HG02642 (cell line): ENCODE results near the gene RRAS2.
"Not testable (repeated sequence)": the region's sequence is repeated elsewhere in the genome, so short reads cannot be mapped to it uniquely, and the experiment has no call there.

Source experiments
- ATAC-seq: cut with Tn5 transposase; IDR thresholded peaks from one replicate; pipeline ENCODE4 v1.9.1; 2021; ENCODE audit warnings: mild to moderate bottlenecking; ENCODE audit not compliant: unreplicated experiment, poor library complexity

Gene RRAS2

GRCh38 chr11:14264966-14265365, 94.0 kb downstream of the RRAS2 start:
- ATAC-seq: no peak

- no peak for ATAC-seq
These were observed 96.6 kb downstream of the RRAS2 start for GRCh38 chr11:14262271-14262846.

GRCh38 chr11:14261066-14261465, 97.9 kb downstream of the RRAS2 start:
- ATAC-seq: no peak

- no peak for ATAC-seq
These were observed 99.1 kb downstream of the RRAS2 start for GRCh38 chr11:14259878-14260277.

GRCh38 chr11:14259186-14259784, 99.7 kb downstream of the RRAS2 start:
- ATAC-seq: no peak

GRCh38 chr11:14258221-14258935, 100.6 kb downstream of the RRAS2 start:
- no peak for ATAC-seq

- ATAC-seq: no peak
These were observed 103.8 kb downstream of the RRAS2 start for GRCh38 chr11:14255238-14255534.

- no peak for ATAC-seq
These were observed 104.3 kb downstream of the RRAS2 start for GRCh38 chr11:14254533-14255237.

- no peak for ATAC-seq
These were observed 105.1 kb downstream of the RRAS2 start for GRCh38 chr11:14253840-14254239.

- ATAC-seq: no peak
These were observed 105.6 kb downstream of the RRAS2 start for GRCh38 chr11:14253421-14253820.

GRCh38 chr11:14252501-14252900, 106.5 kb downstream of the RRAS2 start:
- ATAC-seq: not testable (repeated sequence)

GRCh38 chr11:14251754-14252153, 107.2 kb downstream of the RRAS2 start:
- no peak for ATAC-seq

- ATAC-seq: no peak
These were observed 109.6 kb downstream of the RRAS2 start for GRCh38 chr11:14249121-14249963.

- ATAC-seq: no peak
These were observed 110.4 kb downstream of the RRAS2 start for GRCh38 chr11:14248580-14248981.

- no peak for ATAC-seq
These were observed 113.5 kb downstream of the RRAS2 start for GRCh38 chr11:14245444-14245843.

- ATAC-seq: no peak
These were observed 114.1 kb downstream of the RRAS2 start for GRCh38 chr11:14244926-14245325.

GRCh38 chr11:14242733-14243132, 116.2 kb downstream of the RRAS2 start:
- ATAC-seq: no peak

- ATAC-seq: no peak
These were observed 116.8 kb downstream of the RRAS2 start for GRCh38 chr11:14242187-14242586.

GRCh38 chr11:14240951-14241350, 118.0 kb downstream of the RRAS2 start:
- ATAC-seq: no peak

GRCh38 chr11:14240221-14240620, 118.8 kb downstream of the RRAS2 start:
- ATAC-seq: no peak
